Heart left ventricle (tissue), 16 donors: ENCODE measurements around the gene LACRT. TPM values are rescaled to one million over a fixed set of nuclear protein-coding genes. Genes with fewer than 3 reads are reported as not detected.
"Not testable (repeated sequence)": the region's sequence is repeated elsewhere in the genome, so short reads cannot be mapped to it uniquely, and the experiment has no call there.

Source experiments
- ATAC-seq, 4 donors: fragments of 200-7000 bp; cut with Tn5 transposase; one replicate each; pipeline ENCODE4 v1.9.1; 2020 to 2022; ENCODE audit warnings: moderate library complexity in 4 of 4, mild to moderate bottlenecking in 3 of 4, moderate number of reproducible peaks in 1 of 4
- DNase-seq, 5 donors: peaks; one replicate each; pipeline ENCODE4 v3.0.0-alpha.2; 2020
- H3K27ac ChIP-seq, 12 donors: fragments of 200-600 bp; sonication (generic) in 4 of 12; one replicate each; pipeline versions ENCODE4 v1.5.0 to v1.8.0; 2016 to 2022; ENCODE audit warnings: mild to moderate bottlenecking in 2 of 12
- H3K27me3 ChIP-seq, 9 donors: fragments of 200-600 bp; sonication (generic) in 2 of 9; one replicate each; pipeline versions ENCODE4 v1.5.1 to v1.8.0; 2016 to 2022; ENCODE audit warnings: mild to moderate bottlenecking in 3 of 9
- H3K36me3 ChIP-seq, 9 donors: fragments of 200-600 bp; sonication (generic) in 2 of 9; one replicate each; pipeline versions ENCODE4 v1.5.0 to v1.8.0; 2018 to 2022; ENCODE audit warnings: mild to moderate bottlenecking in 2 of 9
- H3K4me1 ChIP-seq, 12 donors: fragments of 200-600 bp; sonication (generic) in 4 of 12; one replicate each; pipeline versions ENCODE4 v1.5.0 to v1.8.0; 2016 to 2022; ENCODE audit warnings: mild to moderate bottlenecking in 3 of 12
- H3K4me3 ChIP-seq, 12 donors: fragments of 200-600 bp; sonication (generic) in 4 of 12; one replicate each; pipeline versions ENCODE4 v1.5.0 to v1.8.0; 2017 to 2022; ENCODE audit warnings: mild to moderate bottlenecking in 9 of 12, moderate library complexity in 4 of 12
- H3K9me3 ChIP-seq, 12 donors: fragments of 200-600 bp; sonication (generic) in 4 of 12; one replicate each; pipeline versions ENCODE4 v1.5.0 to v1.8.0; 2016 to 2022; ENCODE audit warnings: mild to moderate bottlenecking in 1 of 12
- POLR2A ChIP-seq, 2 donors: fragments of 450-650 bp; IDR thresholded peaks; one replicate each; pipeline ENCODE4 v1.6.1; 2017; ENCODE audit warnings: antibody characterized with exemption in 2 of 2, mild to moderate bottlenecking in 2 of 2, moderate library complexity in 2 of 2
- WGBS, 4 donors: extraction: QIAGEN DNeasy Blood & Tissue Kit in 2 of 4; methylation state at CpG; one replicate each; pipeline versions ENCODE4 v1.1.5 to v1.1.7; 2013 to 2018; 5-methylcytosine and 5-hydroxymethylcytosine counted together
- intact Hi-C, 10 donors: fragments of 100-400 bp; cut with DNase I; formaldehyde crosslinking; loops; one replicate each; pipeline versions ENCODE4 v1.11.1 to v1.14.2; 2022
- polyA plus RNA-seq, 2 donors: library from polyadenylated mRNA; stranded (reverse); fragments of 200-250 nt; gene quantifications; one replicate each; pipeline ENCODE4 v1.2.3, GENCODE V29; 2013
- total RNA-seq, 9 donors: library from RNA; depleted of rRNA in 2 of 9; stranded (reverse); fragments of >200 nt in 2 of 9; fragmentation: NEBNext Ultra II Directional in 3 of 9; extraction: Animal tissue kit (Norgen Biotek cat#: 25700) in 3 of 9; gene quantifications; one replicate each; pipeline versions ENCODE4 v1.1.0 to v1.2.4, GENCODE V29; 2016 to 2023
- TF ChIP-seq, protein P1 (sequence below), 12 donors: fragments of 200-600 bp; sonication (generic) in 4 of 12; IDR thresholded peaks; one replicate each; pipeline versions ENCODE4 v1.5.0 to v1.8.0; 2018 to 2022; ENCODE audit warnings: antibody characterized with exemption in 12 of 12, mild to moderate bottlenecking in 5 of 12
- donor health status: ischemic (EF 13 %, LVEDD 7.1; RV severe dilation, severe dysfunction).
- donor health status: healthy with polysubstance abuse.
- donor health status: DM: no; HTN: yes; CAD: no.
- donor health status: DM: no; HTN: no; CAD: no.
- donor health status: ischemic (EF 25% LVEDD 6.9; RV normal size, moderate dysfunction).
- donor health status: ischemic (EF 25% LVEDD 5.7; RV mildly dilated, moderate dysfunction).
- donor health status: healthy.
- donor health status: DM: yes; HTN: yes; CAD: no.
- donor health status: ischemic (EF 35%, LVEDD 5.7; RV mildly dilated, moderate dysfunction).
- donor health status: nonischemic (EF 11% LVEDD 7.7; RV severe dilation, severe dysfunction).
- donor health status: DM: yes; HTN: yes; CAD: no.
- donor health status: PGD.
- donor health status: ischemic (EF 29% LVEDD 5.4; RV normal size, mild dysfunction).
- donor health status: nonischemic (EF 23%, LVEDD 6.1; RV moderate dilation, normal function).

LACRT gene
- total and polyA plus RNA-seq, 11 donors = not detected

GRCh38 chr12:54650409-54650808 lies 15.7 kb upstream of the LACRT start:
- Histone ChIP-seq H3K27ac (no peak overlapping the region), H3K9me3 (no peaks in the 10 kb centered on the region)

DNA sequence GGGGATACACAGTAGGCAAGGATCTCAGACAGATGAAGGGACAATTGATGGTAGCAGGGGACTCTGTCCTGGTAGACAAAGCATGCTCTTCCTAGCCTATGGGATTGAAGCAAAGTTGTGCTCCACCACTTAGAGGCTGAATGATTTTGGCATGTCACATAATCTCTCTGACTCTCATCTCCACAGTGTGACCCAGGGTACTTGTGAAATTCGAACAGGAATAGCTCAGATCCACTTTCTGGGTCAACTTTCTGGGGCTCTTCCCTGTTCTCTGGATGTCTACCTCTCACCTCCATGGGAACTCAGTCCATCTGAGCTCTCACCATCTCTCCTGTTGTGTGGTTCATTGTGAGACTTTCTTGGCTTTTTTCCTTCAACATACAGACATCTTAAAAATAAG lies 15.1 kb upstream of the LACRT start:
- Histone ChIP-seq H3K27me3 (peaks cover 0 to 15% (median 0%) of the 10 kb centered on the region in 9 donors), H3K9me3 (no peaks in the 10 kb centered on the region), H3K4me3 (no peak overlapping the region), H3K27ac (no peak overlapping the region), H3K4me1 (no peaks in the 10 kb centered on the region), H3K36me3 (no peaks in the 10 kb centered on the region)
- no peak for TF ChIP-seq POLR2A (IDR thresholded peaks at IDR 0.05)
- DNase-seq = no peak
- intact Hi-C loops = no loop called here
- ATAC-seq = no peak
- WGBS, 4 donors = 42 to 67% (median 55%) methylated on average over 1 of the region's 1 CpG

More at GRCh38 chr12:54650409-54650808, 15.7 kb upstream of the LACRT start:
- TF ChIP-seq POLR2A (IDR thresholded peaks at IDR 0.05) = no peak
- TF ChIP-seq, protein P1, sequence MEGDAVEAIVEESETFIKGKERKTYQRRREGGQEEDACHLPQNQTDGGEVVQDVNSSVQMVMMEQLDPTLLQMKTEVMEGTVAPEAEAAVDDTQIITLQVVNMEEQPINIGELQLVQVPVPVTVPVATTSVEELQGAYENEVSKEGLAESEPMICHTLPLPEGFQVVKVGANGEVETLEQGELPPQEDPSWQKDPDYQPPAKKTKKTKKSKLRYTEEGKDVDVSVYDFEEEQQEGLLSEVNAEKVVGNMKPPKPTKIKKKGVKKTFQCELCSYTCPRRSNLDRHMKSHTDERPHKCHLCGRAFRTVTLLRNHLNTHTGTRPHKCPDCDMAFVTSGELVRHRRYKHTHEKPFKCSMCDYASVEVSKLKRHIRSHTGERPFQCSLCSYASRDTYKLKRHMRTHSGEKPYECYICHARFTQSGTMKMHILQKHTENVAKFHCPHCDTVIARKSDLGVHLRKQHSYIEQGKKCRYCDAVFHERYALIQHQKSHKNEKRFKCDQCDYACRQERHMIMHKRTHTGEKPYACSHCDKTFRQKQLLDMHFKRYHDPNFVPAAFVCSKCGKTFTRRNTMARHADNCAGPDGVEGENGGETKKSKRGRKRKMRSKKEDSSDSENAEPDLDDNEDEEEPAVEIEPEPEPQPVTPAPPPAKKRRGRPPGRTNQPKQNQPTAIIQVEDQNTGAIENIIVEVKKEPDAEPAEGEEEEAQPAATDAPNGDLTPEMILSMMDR (IDR thresholded peaks at IDR 0.05) = no peak
- DNase-seq (no peak), ATAC-seq (peak in 1 of 4 donors; percentile 59)
- no peak overlapping the region for H3K4me3 ChIP-seq
- intact Hi-C loops = no loop called here
- peaks cover 0 to 12% (median 0%) of the 10 kb centered on the region in 9 donors for H3K27me3 ChIP-seq
- H3K4me1 ChIP-seq = no peaks in the 10 kb centered on the region
- WGBS, 4 donors = 33 to 44% (median 41%) methylated on average over 4 of the region's 4 CpGs
- no peaks in the 10 kb centered on the region for H3K36me3 ChIP-seq

DNA sequence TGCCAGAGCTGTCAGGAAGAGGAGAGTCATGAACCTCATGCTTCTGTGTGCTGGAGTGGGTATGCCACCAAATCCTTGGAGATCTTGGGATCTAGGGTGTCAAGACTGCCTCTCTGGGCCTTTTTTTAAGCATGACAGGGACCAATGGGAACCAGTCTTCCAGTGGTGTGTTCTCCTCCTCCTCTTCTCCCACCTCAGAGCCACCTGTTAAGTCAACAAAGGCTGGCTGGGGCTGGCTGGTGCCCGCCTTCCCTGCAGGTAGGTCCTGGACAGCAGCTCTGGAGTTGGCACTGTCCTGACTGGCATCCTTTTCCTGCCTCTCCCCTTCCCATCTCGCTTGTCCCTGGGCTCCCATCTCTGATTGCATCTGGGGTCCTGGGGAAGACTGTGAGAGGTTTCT lies 13.6 kb upstream of the LACRT start, which contains the start of gene DCD:
Gene DCD (minus strand): TSS at position 101 of the 400 bp plus-strand sequence. CDS start 62 bp downstream, at position 39.
- DNase-seq (no peak), ATAC-seq (no peak)
- Histone ChIP-seq H3K4me3 (no peak within 1 kb of the TSS), H3K27ac (no peak within 1 kb of the TSS), H3K9me3 (no peaks in the 10 kb centered on the region), H3K27me3 (peaks cover 0 to 25% (median 3%) of the 10 kb centered on the region in 9 donors), H3K36me3 (no peaks in the 10 kb centered on the region), H3K4me1 (no peaks in the 10 kb centered on the region)
- 60 to 78% (median 65%) methylated on average over 2 of the region's 2 CpGs for WGBS, 4 donors
- TF ChIP-seq, protein P1 (IDR thresholded peaks at IDR 0.05) = no peak
- TF ChIP-seq POLR2A (IDR thresholded peaks at IDR 0.05) = no peak
- intact Hi-C loops = no loop called here

DNA sequence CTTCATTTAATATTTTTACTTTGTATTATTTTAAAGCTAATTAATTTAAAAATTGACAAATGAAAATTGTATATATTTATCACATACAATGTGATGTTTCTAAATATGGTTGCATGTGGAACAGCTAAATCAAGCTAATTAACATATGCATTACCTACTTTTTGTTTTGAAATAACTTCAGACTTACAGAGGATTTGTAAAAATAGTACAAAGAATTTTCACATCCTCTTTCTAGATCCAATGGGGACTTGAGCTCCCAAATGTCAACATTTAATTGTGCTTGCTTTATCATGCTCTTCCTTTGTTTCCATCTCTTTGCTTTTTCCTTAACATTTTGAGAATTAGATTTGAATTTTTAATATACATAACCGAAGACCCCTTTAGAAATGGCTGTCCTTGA lies 6.9 kb upstream of the LACRT start:
- Histone ChIP-seq H3K4me1 (no peaks in the 10 kb centered on the region), H3K9me3 (no peaks in the 10 kb centered on the region), H3K4me3 (no peak overlapping the region), H3K27ac (no peak overlapping the region), H3K36me3 (no peaks in the 10 kb centered on the region), H3K27me3 (peaks cover 0 to 19% (median 3%) of the 10 kb centered on the region in 9 donors)
- intact Hi-C loops = no loop called here
- DNase-seq (no peak), ATAC-seq (no peak)
- 81 to 85% (median 81%) methylated on average over 1 of the region's 1 CpG for WGBS, 4 donors
- TF ChIP-seq, protein P1 (IDR thresholded peaks at IDR 0.05) = no peak
- no peak for TF ChIP-seq POLR2A (IDR thresholded peaks at IDR 0.05)

- 82 to 90% (median 83%) methylated on average over 4 of the region's 4 CpGs for WGBS, 4 donors
- Histone ChIP-seq H3K27ac (no peak overlapping the region), H3K4me3 (no peak overlapping the region), H3K9me3 (no peaks in the 10 kb centered on the region), H3K27me3 (peaks cover 0 to 19% (median 3%) of the 10 kb centered on the region in 9 donors), H3K4me1 (no peaks in the 10 kb centered on the region), H3K36me3 (no peaks in the 10 kb centered on the region)
- intact Hi-C loops = no loop called here
- no peak for DNase-seq
- TF ChIP-seq, protein P1 (IDR thresholded peaks at IDR 0.05) = no peak
- no peak for TF ChIP-seq POLR2A (IDR thresholded peaks at IDR 0.05)
- no peak for ATAC-seq
Observed at GRCh38 chr12:54641089-54641488, 6.4 kb upstream of the LACRT start.

DNA sequence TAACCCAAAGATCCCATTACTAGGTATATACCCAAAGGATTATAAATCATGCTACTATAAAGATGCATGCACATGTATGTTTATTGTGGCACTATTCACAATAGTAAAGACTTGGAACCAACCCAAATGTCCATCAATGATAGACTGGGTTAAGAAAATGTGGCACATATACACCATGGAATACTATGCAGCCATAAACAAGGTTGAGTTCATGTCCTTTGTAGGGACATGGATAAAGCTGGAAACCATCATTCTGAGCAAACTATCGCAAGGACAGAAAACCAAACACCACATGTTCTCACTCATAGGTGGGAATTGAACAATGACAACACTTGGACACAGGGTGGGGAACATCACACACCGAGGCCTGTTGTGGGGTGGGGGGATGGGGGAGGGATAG lies 4.4 kb upstream of the LACRT start:
- H3K4me3 ChIP-seq, H3K36me3 ChIP-seq, intact Hi-C loops, ATAC-seq, H3K9me3 ChIP-seq, H3K27ac ChIP-seq, H3K4me1 ChIP-seq, DNase-seq: not testable (repeated sequence)
- H3K27me3 ChIP-seq = peaks cover 0 to 11% (median 0%) of the 10 kb centered on the region in 9 donors
- 88 to 96% (median 93%) methylated on average over 2 of the region's 2 CpGs for WGBS, 4 donors
